HUDEP-2 (cell line): ENCODE data around the gene ATXN7.
A peak's percentile ranks its signal among the peaks of the same experiment; 100 is the strongest.

ENCODE experiments used
- DNase-seq, 76 experiments: peaks; one replicate each; lab custom pipeline; 2025; ENCODE audit not compliant: unreplicated experiment in 76 of 76; lab: John Stamatoyannopoulos, UW

The ATXN7 gene

GRCh38 chr3:63979093-63979885 lies 115.6 kb downstream of the ATXN7 start:
- DNase-seq = no peak

DNA sequence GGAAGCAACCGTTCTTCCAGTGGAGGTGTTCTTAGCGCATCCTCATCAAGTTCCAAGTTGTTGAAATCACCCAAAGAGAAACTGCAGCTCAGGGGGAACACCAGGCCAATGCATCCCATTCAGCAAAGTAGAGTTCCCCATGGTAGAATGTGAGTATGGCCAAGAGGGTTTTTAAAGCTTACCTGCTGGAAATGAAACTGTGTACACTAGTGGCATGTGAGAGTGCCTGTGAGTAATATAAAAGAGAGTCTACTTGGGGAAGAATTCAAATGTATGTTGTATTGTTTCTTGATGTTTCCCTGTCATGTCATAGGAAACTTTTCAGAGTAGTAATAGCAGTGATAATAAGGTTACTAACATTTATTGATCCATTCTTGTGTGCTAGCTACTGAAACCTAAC lies 116.4 kb downstream of the ATXN7 start:
- no peak for DNase-seq

- no peak for DNase-seq
These were observed 117.3 kb downstream of the ATXN7 start for GRCh38 chr3:63980830-63981498.

DNA sequence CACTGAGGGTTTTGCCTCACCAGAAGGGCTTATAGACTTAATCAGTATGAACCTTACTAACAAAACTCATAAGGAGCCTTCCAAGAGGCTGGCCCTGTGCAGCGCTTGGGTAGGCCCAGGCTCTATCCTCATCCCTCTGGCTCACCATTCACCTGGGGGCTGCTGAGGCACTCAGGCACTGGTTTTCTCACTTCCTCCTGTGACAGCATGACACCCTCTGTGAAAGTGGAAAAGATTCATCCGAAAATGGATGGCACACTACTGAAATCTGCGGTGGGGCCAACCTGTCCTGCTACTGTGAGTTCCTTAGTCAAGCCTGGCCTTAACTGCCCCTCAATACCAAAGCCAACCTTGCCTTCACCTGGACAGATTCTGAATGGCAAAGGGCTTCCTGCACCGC lies 118.3 kb downstream of the ATXN7 start:
- no peak for DNase-seq

- no peak for DNase-seq
These were observed 120.7 kb downstream of the ATXN7 start for GRCh38 chr3:63984391-63984790.

GRCh38 chr3:63986146-63986545 lies 122.5 kb downstream of the ATXN7 start:
- DNase-seq = no peak

DNA sequence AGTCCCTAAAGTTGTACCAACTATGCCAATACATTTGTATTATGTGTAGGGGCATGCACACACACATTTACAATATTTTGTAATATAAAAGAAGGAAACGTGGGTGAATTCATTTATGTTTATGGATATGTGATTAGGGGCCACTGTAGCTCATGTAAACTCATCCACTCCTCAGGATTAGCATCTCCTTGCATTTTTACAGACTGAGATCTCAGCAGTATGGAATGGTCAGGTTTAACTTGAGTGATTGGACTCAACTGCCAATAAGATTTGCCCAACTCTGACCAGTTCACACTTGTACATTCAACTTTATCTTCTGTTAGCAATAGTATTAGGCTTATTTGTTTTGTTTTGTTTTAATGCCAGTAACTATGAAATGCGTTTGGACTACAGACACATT lies 123.2 kb downstream of the ATXN7 start:
- DNase-seq = no peak

GRCh38 chr3:63988943-63989342 lies 125.3 kb downstream of the ATXN7 start:
- DNase-seq = no peak

DNA sequence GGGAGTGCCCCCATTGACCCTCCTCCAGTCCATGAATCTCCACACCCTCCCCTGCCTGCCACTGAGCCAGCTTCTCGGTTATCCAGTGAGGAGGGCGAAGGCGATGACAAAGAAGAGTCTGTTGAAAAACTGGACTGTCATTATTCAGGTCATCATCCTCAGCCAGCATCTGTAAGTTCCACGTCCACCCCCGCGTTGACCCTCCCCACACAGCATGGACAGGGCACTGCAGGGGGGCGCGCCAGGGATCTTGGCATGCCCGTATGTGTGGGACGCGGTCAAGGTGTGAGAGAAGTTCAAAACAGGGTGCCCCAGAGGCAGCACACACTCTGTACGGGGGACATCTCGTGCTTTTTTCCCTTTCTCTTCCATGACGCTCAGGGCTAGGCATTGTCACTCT lies 126.5 kb downstream of the ATXN7 start:
- DNase-seq = no peak

DNA sequence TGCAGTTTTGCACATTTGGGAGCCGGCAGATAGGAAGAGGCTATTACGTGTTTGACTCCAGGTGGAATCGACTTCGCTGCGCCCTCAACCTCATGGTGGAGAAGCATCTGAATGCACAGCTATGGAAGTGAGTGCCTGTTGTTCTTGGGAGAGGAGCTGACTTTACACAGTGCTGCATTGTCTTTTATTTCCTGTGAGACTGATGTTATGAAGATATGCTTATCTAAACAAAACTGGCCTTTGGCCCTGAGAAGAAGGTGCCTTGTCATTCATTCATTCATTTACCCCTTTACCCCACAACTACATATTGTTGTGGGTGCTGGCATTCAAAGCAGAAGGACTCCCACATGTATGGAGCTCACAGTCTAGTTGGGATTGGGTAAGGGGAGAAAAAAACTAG lies 127.1 kb downstream of the ATXN7 start:
- DNase-seq = no peak

DNA sequence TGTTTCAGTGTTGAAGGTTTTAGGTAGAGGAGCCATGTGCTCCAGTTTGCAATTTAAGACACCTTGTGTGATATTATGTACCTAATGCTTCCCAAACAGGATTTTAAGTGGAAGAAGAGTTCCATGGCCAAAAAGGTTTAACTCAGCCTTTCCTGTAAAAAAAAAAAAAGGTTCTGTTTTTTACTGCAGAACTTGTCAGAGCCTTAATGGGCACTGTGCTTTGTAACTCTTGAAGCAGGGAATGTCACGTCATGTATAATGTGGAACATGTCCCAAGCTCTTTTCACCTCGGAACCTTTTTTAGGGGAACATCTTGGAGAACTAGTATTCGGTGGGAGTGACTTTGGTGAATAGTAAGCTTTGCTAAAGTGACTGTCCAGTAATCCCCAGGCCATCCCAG lies 128.0 kb downstream of the ATXN7 start:
- no peak for DNase-seq

GRCh38 chr3:63992516-63993209 lies 129.0 kb downstream of the ATXN7 start:
- DNase-seq = no peak

DNA sequence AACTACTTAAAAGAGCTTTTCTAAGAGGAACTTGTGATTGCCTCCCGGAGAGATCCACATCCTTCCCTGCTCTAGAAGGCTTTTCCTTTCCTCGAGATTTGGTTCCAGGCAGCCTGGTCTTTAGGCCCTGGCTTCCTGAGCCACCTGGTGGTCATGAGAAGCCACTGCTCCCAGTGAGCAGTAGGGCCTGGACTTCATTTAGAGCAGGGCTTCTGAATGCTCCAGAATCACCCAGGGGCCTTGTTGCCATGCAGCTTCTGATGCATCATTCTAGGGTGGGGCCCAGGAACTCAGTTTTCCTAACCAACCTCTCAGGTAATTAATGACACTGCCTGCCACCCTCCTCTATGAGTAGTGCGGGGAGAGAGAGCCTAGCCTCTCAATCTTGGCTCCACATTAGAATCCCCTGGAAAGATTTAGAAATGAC lies 130.0 kb downstream of the ATXN7 start:
- peak in 50 of 76 experiments; percentile 2 to 65 (median 24) for DNase-seq

DNA sequence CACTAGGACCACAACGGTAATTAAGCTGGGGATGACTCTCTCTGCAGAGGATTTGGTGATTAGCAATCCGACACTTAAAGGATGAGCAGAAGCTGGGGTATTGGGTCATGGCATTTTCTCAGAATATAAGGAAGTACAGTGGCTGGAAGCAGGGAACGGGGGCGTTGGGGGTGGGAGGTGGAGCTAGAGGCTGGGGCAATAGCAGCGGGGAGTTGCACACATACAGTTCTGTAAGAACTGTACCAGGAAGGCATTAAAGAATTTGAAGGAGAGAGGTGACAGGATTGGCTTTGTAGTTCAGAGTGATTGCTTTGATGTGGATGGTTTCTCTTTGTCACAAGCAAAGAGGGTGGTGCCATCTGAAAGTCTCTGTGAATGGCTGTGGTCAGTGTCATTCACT lies 131.4 kb downstream of the ATXN7 start:
- no peak for DNase-seq

DNA sequence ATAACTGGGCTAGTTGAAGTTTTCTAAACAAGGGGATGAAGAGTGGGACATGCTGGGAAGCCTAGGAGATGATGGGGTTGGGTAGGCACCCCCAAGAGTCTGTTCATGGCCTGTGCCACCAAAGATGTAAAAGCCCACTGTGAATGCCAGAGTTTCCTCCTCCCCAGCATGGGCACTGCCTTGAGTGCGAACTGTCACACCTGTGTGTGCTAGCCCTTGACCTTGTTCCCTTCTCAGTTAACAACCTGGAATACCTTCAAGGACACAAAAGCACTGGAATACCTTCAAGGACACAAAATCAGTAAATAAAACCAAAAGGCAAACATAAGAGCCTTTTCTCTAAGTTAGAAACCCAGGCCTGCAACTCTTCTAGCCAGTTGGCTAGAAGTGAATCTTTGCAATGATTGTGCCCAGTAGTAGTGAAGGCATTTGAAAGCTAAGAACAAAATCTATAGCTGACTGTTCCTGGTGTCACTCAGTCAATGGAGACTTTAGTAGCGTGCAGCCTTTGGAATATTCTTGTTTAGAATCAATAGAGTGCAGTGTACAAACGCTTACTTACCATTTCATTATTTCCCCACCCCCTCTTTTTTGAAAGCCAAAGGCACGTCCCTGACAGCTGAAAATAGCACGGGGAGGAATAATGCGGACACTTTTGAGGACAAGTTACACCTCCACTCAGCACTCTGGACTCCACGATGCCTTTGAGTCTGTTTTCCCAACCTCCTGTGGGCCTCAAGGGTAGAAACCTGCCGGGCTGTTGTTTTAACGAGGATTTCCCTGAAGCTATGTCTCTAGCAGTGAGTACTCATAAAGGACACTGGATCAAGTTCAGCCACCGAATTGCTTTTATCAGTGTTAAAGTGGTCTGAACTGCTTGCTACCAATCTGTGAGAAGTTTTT lies 135.4 kb downstream of the ATXN7 start:
- no peak for DNase-seq

DNA sequence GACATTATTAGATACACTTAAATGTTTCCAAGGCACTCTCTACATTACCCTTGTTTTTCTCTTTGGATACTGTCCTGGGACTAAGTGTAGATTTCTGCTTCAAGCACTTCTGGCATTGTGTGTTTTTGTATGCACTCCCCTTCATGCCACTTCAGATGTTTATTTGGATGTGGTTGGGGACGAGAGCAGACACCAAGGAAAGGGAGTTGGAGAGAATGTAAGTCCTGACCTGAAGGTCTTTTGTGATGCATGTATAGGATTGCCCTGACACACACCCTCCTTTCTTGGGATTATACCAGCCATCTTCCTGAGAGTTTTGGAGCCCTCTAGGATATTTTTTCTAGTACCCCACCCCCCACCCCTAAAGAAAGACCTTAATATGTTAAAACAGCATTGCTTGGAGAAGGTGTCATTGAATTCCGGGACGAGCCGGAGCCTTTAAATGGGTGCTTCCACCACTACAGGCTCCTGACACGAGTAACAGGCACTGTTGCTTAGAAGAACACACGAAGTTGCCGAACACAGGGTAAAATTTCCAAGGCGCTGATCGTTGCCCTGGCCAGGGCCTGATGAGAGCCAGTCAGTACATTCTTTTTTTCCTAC lies 136.9 kb downstream of the ATXN7 start:
- DNase-seq = no peak

GRCh38 chr3:64002233-64002632 lies 138.6 kb downstream of the ATXN7 start:
- DNase-seq = no peak

- DNase-seq = no peak
These were observed 139.9 kb downstream of the ATXN7 start for GRCh38 chr3:64003589-64003988.

- DNase-seq = no peak
These were observed 144.3 kb downstream of the ATXN7 start for GRCh38 chr3:64008017-64008416.
